HCT116 (cell line): ENCODE data around the gene CLCA4. TPM values are rescaled to one million over a fixed set of nuclear protein-coding genes. Genes with fewer than 3 reads are reported as not detected.
"Not testable (repeated sequence)": the region's sequence is repeated elsewhere in the genome, so short reads cannot be mapped to it uniquely, and the experiment has no call there.

Source experiments
- ATAC-seq: fragments of 200-7000 bp; cut with Tn5 transposase; 2 replicates; pipeline ENCODE4 v1.9.1; 2020; ENCODE audit warnings: mild to moderate bottlenecking, moderate library complexity
- BruUV-seq: library from RNA; stranded (reverse); fragments of 400-500 nt; replicated peaks from 2 replicates; lab custom pipeline; 2021; lab: Mats Ljungman, UMichigan
- CTCF ChIA-PET: fragments of 300-600 bp; sonication (Branson Sonifier 250); formaldehyde crosslinking; loops from one replicate; lab custom pipeline; 2021; ENCODE audit warnings: antibody characterized with exemption; lab: Charles Lee
- POLR2A ChIA-PET: fragments of 300-600, 350-600 bp; sonication (Branson Sonifier 250); formaldehyde crosslinking; loops from one replicate; lab custom pipeline; 2021; ENCODE audit warnings: antibody characterized with exemption; lab: Charles Lee
- RAD21 ChIA-PET, 2 experiments: fragments of 300-600 bp; sonication (Branson Sonifier 250); formaldehyde crosslinking; loops; one replicate each; lab custom pipeline; 2023; ENCODE audit warnings: low total read pairs in 2 of 2; ENCODE audit not compliant: uncharacterized antibody in 2 of 2, unreplicated experiment in 2 of 2, low non-redundant PET in 1 of 2; lab: Charles Lee
- DNase-seq: peaks from one replicate; pipeline ENCODE4 v3.0.0-alpha.2; 2010; ENCODE audit warnings: low read depth, low spot score
- H2AFZ ChIP-seq: fragments of 200-600 bp; shearing (Covaris generic), sonication (generic); 2 replicates; pipeline ENCODE4 v1.6.1; 2017; ENCODE audit warnings: low read depth, mixed run types, mixed read lengths, antibody characterized with exemption, low read length; ENCODE audit not compliant: poor library complexity, severe bottlenecking
- H3K27ac ChIP-seq: 2 replicates; pipeline ENCODE4 v1.5.1; 2012; ENCODE audit warnings: low read depth, low read length
- H3K27me3 ChIP-seq: fragments of 200-600 bp; sonication (generic); 2 replicates; pipeline ENCODE4 v1.6.1; 2016; ENCODE audit warnings: mixed run types, low read length, mixed read lengths; ENCODE audit not compliant: insufficient read depth
- H3K36me3 ChIP-seq, 2 experiments: fragments of 200-500 bp in 1 of 2; fragments of 200-600 bp in 1 of 2; sonication (Bioruptor generic) in 1 of 2; sonication (generic) in 1 of 2; 2 replicates each; pipeline versions ENCODE4 v1.5.1 to v1.6.1; 2014 to 2016; ENCODE audit warnings: low read length in 2 of 2, inconsistent platforms in 1 of 2, mixed read lengths in 1 of 2, mixed run types in 1 of 2; ENCODE audit not compliant: insufficient read depth in 2 of 2, control insufficient read depth in 1 of 2
- H3K4me1 ChIP-seq, 2 experiments: fragments of 200-600 bp in 1 of 2; sonication (generic) in 1 of 2; 2 replicates each; pipeline versions ENCODE4 v1.5.1 to v1.6.1; 2012 to 2017; ENCODE audit warnings: low read length in 2 of 2, inconsistent platforms in 1 of 2, mild to moderate bottlenecking in 1 of 2, mixed read lengths in 1 of 2, mixed run types in 1 of 2, moderate library complexity in 1 of 2; ENCODE audit not compliant: insufficient read depth in 2 of 2, control insufficient read depth in 1 of 2
- H3K4me2 ChIP-seq: fragments of 200-600 bp; sonication (generic); 2 replicates; pipeline ENCODE4 v1.6.1; 2017; ENCODE audit warnings: mixed run types, low read length, mixed read lengths
- H3K4me3 ChIP-seq, 2 experiments: fragments of 200-600 bp in 1 of 2; sonication (generic) in 1 of 2; replicated peaks in 1 of 2; 2 replicates each; pipeline ENCODE4 v1.5.1; 2011 to 2016; ENCODE audit warnings: low read length in 2 of 2, control low read depth in 1 of 2, low read depth in 1 of 2, mild to moderate bottlenecking in 1 of 2, mixed read lengths in 1 of 2, mixed run types in 1 of 2
- H3K79me2 ChIP-seq: fragments of 200-600 bp; sonication (generic); 2 replicates; pipeline ENCODE4 v1.6.1; 2017; ENCODE audit warnings: mild to moderate bottlenecking, mixed run types, low read length, moderate library complexity, mixed read lengths; ENCODE audit not compliant: insufficient read depth
- H3K9ac ChIP-seq: fragments of 200-600 bp; sonication (generic); 2 replicates; pipeline ENCODE4 v1.6.1; 2016; ENCODE audit warnings: low read length, mixed read lengths
- H3K9me2 ChIP-seq: fragments of 200-600 bp; sonication (generic), shearing (Covaris generic); 2 replicates; pipeline ENCODE4 v1.6.1; 2017; ENCODE audit warnings: mixed run types, mild to moderate bottlenecking, moderate library complexity; ENCODE audit not compliant: insufficient read depth
- H3K9me3 ChIP-seq, 2 experiments: fragments of 200-500 bp in 1 of 2; fragments of 200-600 bp in 1 of 2; sonication (Bioruptor generic) in 1 of 2; sonication (generic) in 1 of 2; 2 replicates each; pipeline ENCODE4 v1.6.1; 2014 to 2017; ENCODE audit warnings: low read length in 2 of 2, mixed read lengths in 2 of 2, inconsistent platforms in 1 of 2, low read depth in 1 of 2, mild to moderate bottlenecking in 1 of 2, mixed run types in 1 of 2, moderate library complexity in 1 of 2; ENCODE audit not compliant: control insufficient read depth in 1 of 2, insufficient read depth in 1 of 2
- H4K20me1 ChIP-seq: fragments of 200-600 bp; sonication (generic), shearing (Covaris generic); 2 replicates; pipeline ENCODE4 v1.6.1; 2017; ENCODE audit warnings: mixed run types, mild to moderate bottlenecking, moderate library complexity; ENCODE audit not compliant: insufficient read depth
- ATF3 ChIP-seq: IDR thresholded peaks from 2 replicates; pipeline ENCODE4 v1.6.1; 2012
- CBX3 ChIP-seq: IDR thresholded peaks from 2 replicates; pipeline ENCODE4 v1.6.1; 2012; ENCODE audit warnings: low read depth
- CEBPB ChIP-seq: IDR thresholded peaks from 2 replicates; pipeline ENCODE4 v1.6.1; 2012; ENCODE audit warnings: low read depth
- CTCF ChIP-seq, 3 experiments: fragments of 200-600 bp in 1 of 3; sonication (generic) in 1 of 3; IDR thresholded peaks in 2 of 3; conservative IDR thresholded peaks in 1 of 3; 2 replicates each; pipeline ENCODE4 v1.5.1; 2012 to 2017; ENCODE audit warnings: low read depth in 2 of 3, low read length in 2 of 3, antibody characterized with exemption in 1 of 3, borderline replicate concordance in 1 of 3, control low read depth in 1 of 3, mild to moderate bottlenecking in 1 of 3, mixed read lengths in 1 of 3, mixed run types in 1 of 3, moderate library complexity in 1 of 3; ENCODE audit not compliant: insufficient read depth in 1 of 3
- EZH2 ChIP-seq: fragments of 200-600 bp; sonication (generic); IDR thresholded peaks from 2 replicates; pipeline ENCODE4 v1.6.1; 2017; ENCODE audit warnings: antibody characterized with exemption, mixed run types
- EZH2phosphoT487 ChIP-seq: fragments of 200-600 bp; IDR thresholded peaks from 2 replicates; pipeline ENCODE4 v1.6.1; 2018; ENCODE audit warnings: antibody characterized with exemption, borderline replicate concordance
- MAX ChIP-seq: IDR thresholded peaks from 2 replicates; pipeline ENCODE4 v1.6.1; 2012
- POLR2A ChIP-seq: IDR thresholded peaks from 2 replicates; pipeline ENCODE4 v1.7.0; 2011; ENCODE audit warnings: borderline replicate concordance; ENCODE audit not compliant: insufficient read depth, insufficient read length; ENCODE audit errors: extremely low read depth
- RAD21 ChIP-seq: IDR thresholded peaks from 2 replicates; pipeline ENCODE4 v1.6.1; 2012; ENCODE audit warnings: low read depth, mild to moderate bottlenecking
- REST ChIP-seq: IDR thresholded peaks from 2 replicates; pipeline ENCODE4 v1.6.1; 2012; ENCODE audit warnings: low read depth
- SP1 ChIP-seq: IDR thresholded peaks from 2 replicates; pipeline ENCODE4 v1.6.1; 2012; ENCODE audit warnings: low read depth
- TCF7L2 ChIP-seq: IDR thresholded peaks from 2 replicates; pipeline ENCODE4 v1.7.0; 2011; ENCODE audit warnings: borderline replicate concordance, inconsistent platforms; ENCODE audit not compliant: insufficient read depth, insufficient read length; ENCODE audit errors: extremely low read depth
- YY1 ChIP-seq: IDR thresholded peaks from 2 replicates; pipeline ENCODE4 v1.6.1; 2011; ENCODE audit warnings: low read length, low read depth, moderate library complexity, mild to moderate bottlenecking; ENCODE audit not compliant: insufficient replicate concordance; ENCODE audit errors: extremely low read depth
- ZFX ChIP-seq: fragments of 450-650 bp; IDR thresholded peaks from 2 replicates; pipeline ENCODE4 v1.6.1; 2017
- intact Hi-C: fragments of 100-400 bp; cut with micrococcal nuclease; formaldehyde crosslinking; loops from 2 replicates; pipeline ENCODE4 v1.10.0; 2022
- total RNA-seq: library from RNA; stranded (reverse); gene quantifications from one replicate; pipeline ENCODE4 v1.2.1, GENCODE V29; 2021; ENCODE audit not compliant: unreplicated experiment

The CLCA4 gene
- total RNA-seq, 1 experiment from 2014 or later = not detected

- TF ChIP-seq REST (no peak), ZFX (no peak)
Observed at GRCh38 chr1:86596741-86597290, 49.9 kb downstream of the CLCA4 start (continued).

- H2AFZ ChIP-seq, H3K9me3 ChIP-seq, DNase-seq, H3K4me1 ChIP-seq, H3K27ac ChIP-seq, BruUV-seq, H3K4me2 ChIP-seq, RAD21 ChIA-PET, H3K36me3 ChIP-seq, H3K4me3 ChIP-seq, H3K79me2 ChIP-seq, H3K27me3 ChIP-seq, H3K9me2 ChIP-seq, POLR2A ChIA-PET, intact Hi-C loops, ATAC-seq, CTCF ChIA-PET, H4K20me1 ChIP-seq, H3K9ac ChIP-seq: not testable (repeated sequence)
Observed at GRCh38 chr1:86606080-86606479, 59.2 kb downstream of the CLCA4 start.

- intact Hi-C loops = no loop called here
- no peak overlapping the region for H3K27ac ChIP-seq
- ChIA-PET CTCF (no interaction called here), POLR2A (no interaction called here), RAD21 (no interaction called here)
- H3K9ac ChIP-seq = no peak overlapping the region
- no peaks in the 10 kb centered on the region for H3K36me3 ChIP-seq
- no peaks in the 10 kb centered on the region for H4K20me1 ChIP-seq
- ATAC-seq = no peak
- no peaks in the 10 kb centered on the region for H3K9me2 ChIP-seq
- H3K27me3 ChIP-seq = no peaks in the 10 kb centered on the region
- no peak overlapping the region for H3K4me2 ChIP-seq
- H2AFZ ChIP-seq = no peak overlapping the region
- BruUV-seq = no TSS peak
- H3K4me1 ChIP-seq = no peaks in the 10 kb centered on the region
- H3K79me2 ChIP-seq = no peaks in the 10 kb centered on the region
- no peak overlapping the region for H3K4me3 ChIP-seq
- H3K9me3 ChIP-seq = no peaks in the 10 kb centered on the region
- no peak for DNase-seq
- TF ChIP-seq TCF7L2 (no peak), CEBPB (no peak), POLR2A (no peak), EZH2 (no peak), ATF3 (no peak), RAD21 (no peak), YY1 (no peak), CTCF (IDR thresholded peaks at IDR 0.05 in 2 of 3, conservative IDR thresholded peaks at IDR 0.05 in 1 of 3; ENCODE audit: borderline replicate concordance in 1 of 3, insufficient read depth in 1 of 3, low read depth in 2 of 3, low read length in 2 of 3) (no peak), SP1 (no peak), EZH2phosphoT487 (no peak), CBX3 (no peak), MAX (no peak)
Observed at GRCh38 chr1:86616433-86616832, 69.6 kb downstream of the CLCA4 start.
